Mesothelial cell of epicardium (in vitro differentiated cells): ENCODE measurements around the gene ZFP30. TPM values are rescaled to one million over a fixed set of nuclear protein-coding genes. Genes with fewer than 3 reads are reported as not detected.

Source experiments
- DNase-seq, 2 experiments: peaks; one replicate each; pipeline ENCODE4 v3.0.0; 2021; ENCODE audit warnings: low spot score in 2 of 2; ENCODE audit not compliant: unreplicated experiment in 2 of 2
- H3K27ac Mint-ChIP-seq: 2 replicates; pipeline ENCODE4 v1.8.0; 2021; ENCODE audit warnings: mixed read lengths
- H3K27me3 Mint-ChIP-seq: 2 replicates; pipeline ENCODE4 v1.8.0; 2021; ENCODE audit warnings: low read depth, mixed read lengths
- H3K36me3 Mint-ChIP-seq: 2 replicates; pipeline ENCODE4 v1.8.0; 2021; ENCODE audit warnings: mixed read lengths
- H3K4me1 Mint-ChIP-seq: 2 replicates; pipeline ENCODE4 v1.8.0; 2021; ENCODE audit warnings: mixed read lengths
- H3K4me3 Mint-ChIP-seq: 2 replicates; pipeline ENCODE4 v1.8.0; 2021; ENCODE audit warnings: mild to moderate bottlenecking, moderate library complexity, mixed read lengths
- H3K9me3 Mint-ChIP-seq: 2 replicates; pipeline ENCODE4 v1.8.0; 2021; ENCODE audit warnings: mixed read lengths
- CTCF ChIP-seq: fragments of 200-600 bp; sonication (generic); IDR thresholded peaks from one replicate; pipeline ENCODE4 v1.5.0; 2021; ENCODE audit warnings: antibody characterized with exemption; ENCODE audit not compliant: unreplicated experiment
- total RNA-seq: library from RNA; stranded (reverse); gene quantifications from 3 replicates; pipeline ENCODE4 v1.2.1, GENCODE V29; 2021

The ZFP30 gene
- total RNA-seq, 1 donor from 2014 or later: 27.7 TPM

DNA sequence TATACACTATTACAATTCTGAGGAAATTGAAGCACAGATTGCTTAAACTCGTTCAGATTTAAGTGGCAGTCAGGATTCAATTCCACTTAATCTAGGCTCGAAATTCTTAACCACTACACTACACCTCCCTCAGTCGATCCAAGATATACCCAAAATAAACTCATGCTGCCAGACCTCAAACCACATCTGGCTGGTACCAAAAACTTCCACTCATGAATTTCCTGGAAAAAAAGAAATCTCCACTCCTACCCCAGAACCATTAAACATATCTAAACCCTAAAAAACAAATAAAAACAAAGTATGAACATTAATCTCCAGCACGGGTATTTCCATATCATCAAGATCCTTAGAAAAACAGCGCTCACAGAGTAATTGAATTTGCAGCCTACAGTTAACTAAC is 1.1 kb downstream of the ZFP30 start:
- no peak for DNase-seq
- Mint-ChIP-seq H3K4me3 (peak overlapping the region; percentile 94), H3K27ac (peak overlapping the region; percentile 92), H3K36me3 (peaks cover 18% of the 10 kb centered on the region), H3K27me3 (no peaks in the 10 kb centered on the region), H3K4me1 (peaks cover 20% of the 10 kb centered on the region), H3K9me3 (peaks cover 11% of the 10 kb centered on the region)
- no peak for TF ChIP-seq CTCF

DNA sequence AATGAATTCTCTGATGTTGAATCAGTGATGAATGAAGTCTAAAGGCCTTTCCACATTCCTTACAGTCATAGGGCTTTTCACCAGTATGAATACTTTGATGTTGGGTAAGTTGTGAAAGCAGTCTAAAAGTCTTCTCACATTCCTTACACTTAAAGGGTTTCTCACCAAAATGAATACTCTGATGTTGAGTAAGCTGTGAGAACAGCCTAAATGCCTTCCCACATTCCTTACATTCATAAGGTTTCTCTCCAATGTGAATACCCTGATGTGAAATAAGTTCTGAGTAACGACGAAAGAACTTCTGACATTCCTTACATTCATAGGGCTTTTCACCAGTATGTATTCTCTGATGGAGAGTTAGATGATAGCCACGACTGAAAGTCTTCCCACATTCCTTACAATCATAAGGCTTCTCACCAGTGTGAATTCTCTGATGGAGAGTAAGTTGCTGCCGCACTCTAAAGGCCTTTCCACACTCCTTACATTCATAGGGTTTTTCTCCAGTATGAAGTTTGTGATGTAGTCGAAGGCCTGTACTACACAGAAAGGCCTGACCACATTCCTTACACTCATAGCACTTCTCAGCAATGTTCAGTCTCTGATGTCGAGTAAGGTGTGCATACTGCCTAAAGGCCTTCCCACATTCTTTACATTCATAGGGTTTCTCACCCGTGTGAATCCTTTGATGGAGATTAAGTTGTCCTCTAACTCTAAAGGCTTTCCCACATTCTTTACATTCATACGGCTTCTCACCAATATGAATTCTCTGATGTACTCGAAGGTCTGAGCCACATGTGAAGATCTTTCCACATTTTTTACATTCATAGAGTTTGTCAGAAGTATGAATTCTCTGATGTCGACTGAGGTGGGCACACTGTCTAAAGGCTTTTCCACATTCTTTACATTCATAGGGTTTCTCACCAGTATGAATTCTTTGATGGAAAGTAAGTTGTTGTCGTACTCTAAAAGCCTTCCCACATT is 19.9 kb downstream of the ZFP30 start:
- no peaks in the 10 kb centered on the region for H3K27me3 Mint-ChIP-seq
- H3K36me3 Mint-ChIP-seq: peaks cover 62% of the 10 kb centered on the region
- H3K9me3 Mint-ChIP-seq: peaks cover 53% of the 10 kb centered on the region
- no peaks in the 10 kb centered on the region for H3K4me1 Mint-ChIP-seq
- no peak for TF ChIP-seq CTCF
- H3K27ac Mint-ChIP-seq: no peak overlapping the region
- H3K4me3 Mint-ChIP-seq: no peak overlapping the region
- DNase-seq: no peak

DNA sequence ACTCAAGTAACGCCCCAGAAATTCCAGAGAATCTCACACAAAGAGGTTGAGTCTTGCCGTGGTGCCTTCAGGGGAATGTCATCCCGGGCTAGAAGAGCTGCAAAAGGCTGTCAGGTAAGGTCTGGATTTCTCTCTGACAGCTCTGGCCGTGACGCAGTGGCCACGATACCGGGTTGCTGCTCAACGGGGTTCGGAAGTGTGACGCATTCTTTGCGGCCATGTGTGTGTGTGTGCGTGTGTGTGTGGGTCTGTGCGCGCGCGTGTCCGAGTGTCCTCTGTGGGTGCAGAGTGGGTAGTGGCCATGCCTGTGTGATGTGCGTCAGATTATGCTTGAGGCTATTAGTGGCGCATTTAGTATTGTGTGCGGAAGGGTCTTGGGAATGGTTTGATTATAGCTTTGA is 60.3 kb downstream of the ZFP30 start:
- Mint-ChIP-seq H3K4me3 (peak overlapping the region; percentile 83), H3K36me3 (peaks cover 14% of the 10 kb centered on the region), H3K27me3 (peaks cover 10% of the 10 kb centered on the region), H3K27ac (peak overlapping the region; percentile 99), H3K9me3 (peaks cover 14% of the 10 kb centered on the region), H3K4me1 (peaks cover 17% of the 10 kb centered on the region)
- no peak for TF ChIP-seq CTCF
- no peak for DNase-seq

DNA sequence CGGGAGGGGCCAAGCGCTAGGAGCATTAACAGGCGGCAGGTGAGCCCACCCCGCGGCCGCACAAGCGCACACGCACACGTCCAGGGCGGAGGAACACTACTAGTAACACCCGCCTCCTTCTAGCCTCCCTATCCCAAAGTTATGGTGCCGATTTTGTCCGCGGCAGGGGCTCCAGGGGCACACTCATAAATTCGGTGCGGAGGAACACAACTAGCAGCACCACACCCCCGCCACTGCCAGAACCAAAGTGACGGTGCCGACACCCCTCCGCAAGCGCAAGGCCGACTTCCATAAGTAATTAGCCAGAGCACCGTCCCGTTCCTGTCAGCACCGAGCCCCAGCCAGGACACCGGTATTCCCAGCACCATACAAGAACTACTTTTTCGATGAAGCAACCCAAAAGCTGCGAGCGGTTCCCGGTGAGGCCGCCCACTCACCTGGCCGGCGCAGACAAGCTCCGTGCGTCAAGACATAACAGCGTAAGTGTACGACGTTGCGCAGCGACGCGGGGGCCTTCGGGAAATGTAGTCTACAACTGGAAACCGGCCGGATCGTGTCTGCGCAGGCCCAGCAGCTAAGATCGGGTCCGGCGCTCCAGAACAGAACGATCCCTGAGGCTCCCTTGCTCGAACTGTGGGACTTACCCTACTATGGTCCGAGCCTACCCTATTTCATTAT is 60.8 kb downstream of the ZFP30 start, which contains the start of the genes ZNF540 and ZNF571:
TSS of gene ZNF540 (plus strand) at position 573 of the 678 bp plus-strand sequence. CDS start 3,572 bp downstream, outside the sequence.
TSS of gene ZNF571 (minus strand) at position 489 of the 678 bp plus-strand sequence. CDS start 8,116 bp downstream, outside the sequence.
- Mint-ChIP-seq H3K4me3 (peak within 1 kb of the TSS; percentile 83), H3K27ac (peak within 1 kb of the TSS; percentile 99), H3K36me3 (peaks cover 14% of the 10 kb centered on the region), H3K9me3 (peaks cover 14% of the 10 kb centered on the region), H3K27me3 (peaks cover 10% of the 10 kb centered on the region), H3K4me1 (peaks cover 17% of the 10 kb centered on the region)
- no peak for TF ChIP-seq CTCF
- DNase-seq: peak; percentile 79 to 88

- Mint-ChIP-seq H3K27me3 (peaks cover 10% of the 10 kb centered on the region), H3K27ac (peak overlapping the region; percentile 99), H3K9me3 (peaks cover 19% of the 10 kb centered on the region), H3K4me3 (peak overlapping the region; percentile 83), H3K4me1 (peaks cover 17% of the 10 kb centered on the region), H3K36me3 (peaks cover 19% of the 10 kb centered on the region)
- no peak for TF ChIP-seq CTCF
- DNase-seq: no peak
These were observed 61.3 kb downstream of the ZFP30 start for GRCh38 chr19:37593996-37594303.
